Sigmoid colon (tissue), 4 donors: ENCODE measurements around the gene MC2R.

Experiments used
- EP300 ChIP-seq, 4 donors: sonication (generic); formaldehyde crosslinking; IDR thresholded peaks; one replicate each; pipeline ENCODE4 v1.6.1; 2017; ENCODE audit warnings: antibody characterized with exemption in 4 of 4
- POLR2A ChIP-seq, 2 donors: fragments of 450-650 bp; IDR thresholded peaks; one replicate each; pipeline ENCODE4 v1.6.1; 2016; ENCODE audit warnings: antibody characterized with exemption in 2 of 2, mild to moderate bottlenecking in 2 of 2, moderate library complexity in 2 of 2
- TF ChIP-seq, protein P1 (sequence below), 4 experiments: fragments of 450-650 bp in 3 of 4; fragments of 200-600 bp in 1 of 4; IDR thresholded peaks; one replicate each; pipeline ENCODE4 v1.5.1; 2016 to 2019; ENCODE audit warnings: antibody characterized with exemption in 4 of 4, mild to moderate bottlenecking in 3 of 4, moderate library complexity in 2 of 4

GRCh38 chr18:13895505-13896033 is 19.8 kb downstream of the MC2R start:
- TF ChIP-seq, protein P1, sequence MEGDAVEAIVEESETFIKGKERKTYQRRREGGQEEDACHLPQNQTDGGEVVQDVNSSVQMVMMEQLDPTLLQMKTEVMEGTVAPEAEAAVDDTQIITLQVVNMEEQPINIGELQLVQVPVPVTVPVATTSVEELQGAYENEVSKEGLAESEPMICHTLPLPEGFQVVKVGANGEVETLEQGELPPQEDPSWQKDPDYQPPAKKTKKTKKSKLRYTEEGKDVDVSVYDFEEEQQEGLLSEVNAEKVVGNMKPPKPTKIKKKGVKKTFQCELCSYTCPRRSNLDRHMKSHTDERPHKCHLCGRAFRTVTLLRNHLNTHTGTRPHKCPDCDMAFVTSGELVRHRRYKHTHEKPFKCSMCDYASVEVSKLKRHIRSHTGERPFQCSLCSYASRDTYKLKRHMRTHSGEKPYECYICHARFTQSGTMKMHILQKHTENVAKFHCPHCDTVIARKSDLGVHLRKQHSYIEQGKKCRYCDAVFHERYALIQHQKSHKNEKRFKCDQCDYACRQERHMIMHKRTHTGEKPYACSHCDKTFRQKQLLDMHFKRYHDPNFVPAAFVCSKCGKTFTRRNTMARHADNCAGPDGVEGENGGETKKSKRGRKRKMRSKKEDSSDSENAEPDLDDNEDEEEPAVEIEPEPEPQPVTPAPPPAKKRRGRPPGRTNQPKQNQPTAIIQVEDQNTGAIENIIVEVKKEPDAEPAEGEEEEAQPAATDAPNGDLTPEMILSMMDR (IDR thresholded peaks at IDR 0.05) = no peak
- no peak for TF ChIP-seq EP300 (IDR thresholded peaks at IDR 0.05)
- no peak for TF ChIP-seq POLR2A (IDR thresholded peaks at IDR 0.05)
